Coronary artery (tissue), 2 donors: ENCODE results near the gene OR1F1.

ENCODE experiments used
- DNase-seq: peaks from one replicate; pipeline ENCODE4 v3.0.0-alpha.2; 2017; ENCODE audit warnings: low spot score
- H3K27ac ChIP-seq, 2 donors: fragments of 200-600 bp; sonication (generic); one replicate each; pipeline ENCODE4 v1.5.1; 2016 to 2019
- H3K4me3 ChIP-seq: fragments of 200-600 bp; sonication (generic); 2 replicates; pipeline ENCODE4 v1.5.1; 2016; ENCODE audit warnings: mild to moderate bottlenecking, moderate library complexity
- CTCF ChIP-seq: fragments of 200-600 bp; sonication (generic); IDR thresholded peaks from one replicate; pipeline ENCODE4 v1.5.1; 2019; ENCODE audit warnings: antibody characterized with exemption

OR1F1 gene

GRCh38 chr16:3170440-3171180 lies 17.4 kb upstream of the OR1F1 start:
- peak overlapping the region; percentile 55 for H3K4me3 ChIP-seq
- no peak for DNase-seq
- TF ChIP-seq CTCF, result no peak
- no peak overlapping the region for H3K27ac ChIP-seq

GRCh38 chr16:3171181-3171854 lies 16.7 kb upstream of the OR1F1 start:
- no peak for TF ChIP-seq CTCF
- Histone ChIP-seq H3K4me3 (peak overlapping the region; percentile 55), H3K27ac (no peak overlapping the region)
- no peak for DNase-seq

DNA sequence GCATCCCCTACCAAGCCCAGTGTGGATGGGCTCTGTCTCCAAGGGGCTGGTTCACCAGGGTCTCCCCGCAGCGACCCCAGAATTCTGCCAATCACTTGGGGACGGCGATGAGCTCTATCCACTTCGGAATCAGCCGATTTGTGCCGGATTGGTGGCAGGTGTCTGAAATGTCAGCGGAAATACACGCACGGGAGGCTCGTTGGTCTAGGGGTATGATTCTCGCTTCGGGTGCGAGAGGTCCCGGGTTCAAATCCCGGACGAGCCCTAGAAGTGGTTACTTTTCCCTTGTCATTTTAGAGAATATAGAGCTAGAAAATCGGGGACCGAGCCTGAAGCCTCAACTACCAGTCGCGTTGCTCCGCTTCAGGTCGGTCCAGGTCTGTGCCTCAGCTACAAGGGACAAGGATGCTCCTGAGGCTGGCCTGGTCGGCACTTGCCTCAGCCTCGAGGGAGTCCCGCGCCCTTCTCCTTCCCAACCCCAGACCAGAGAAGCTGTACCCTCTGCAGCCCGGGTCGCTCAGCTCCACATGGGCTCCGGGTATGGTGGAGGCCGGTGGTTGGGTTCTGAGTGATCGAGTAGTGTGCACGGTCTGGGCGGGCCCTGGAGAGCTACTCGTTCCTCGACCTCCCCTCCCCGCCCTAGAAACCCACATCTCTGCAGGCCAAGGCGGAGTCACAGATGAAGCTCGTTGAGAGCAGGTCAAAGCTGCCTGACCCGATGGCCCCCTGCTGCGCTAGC lies 16.0 kb upstream of the OR1F1 start:
- TF ChIP-seq CTCF, result no peak
- peak overlapping the region; percentile 55 for H3K4me3 ChIP-seq
- DNase-seq, result no peak
- H3K27ac ChIP-seq, result no peak overlapping the region

DNA sequence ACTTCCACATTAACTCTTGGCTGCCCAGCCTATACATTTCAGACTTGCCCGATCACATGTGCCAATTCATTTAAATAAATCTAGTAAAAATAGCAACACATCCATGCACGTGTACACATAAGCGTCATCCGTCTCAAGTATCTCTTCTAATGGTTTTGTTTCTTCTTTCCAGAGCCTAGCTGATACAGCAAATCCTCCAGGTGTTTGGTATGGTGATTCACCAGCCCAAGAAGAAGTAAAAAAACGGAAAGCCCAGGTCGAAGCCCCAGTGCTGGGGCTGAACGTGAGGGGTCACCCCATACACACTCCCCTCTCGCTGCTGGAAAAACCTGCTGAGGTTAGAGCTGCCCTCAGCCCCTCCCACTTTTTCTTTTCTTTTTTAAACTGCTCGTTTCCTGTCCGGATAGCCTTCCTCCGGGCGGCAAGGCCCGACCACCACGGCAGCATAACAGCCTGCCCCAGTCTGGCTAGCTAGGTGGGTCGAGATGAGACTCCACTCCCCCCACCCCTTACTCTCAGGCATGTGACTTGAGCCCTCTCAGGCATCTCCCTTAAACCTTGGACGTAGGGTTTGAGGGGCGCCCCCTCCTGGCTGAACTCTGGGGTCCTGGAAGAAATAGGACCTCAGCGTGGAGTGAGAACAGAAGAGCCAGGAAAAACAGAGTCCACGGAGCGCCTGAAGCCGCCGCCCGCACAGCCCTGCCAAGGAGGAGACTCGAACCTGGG lies 13.9 kb upstream of the OR1F1 start:
- no peak for DNase-seq
- Histone ChIP-seq H3K27ac (no peak overlapping the region), H3K4me3 (no peak overlapping the region)
- no peak for TF ChIP-seq CTCF

DNA sequence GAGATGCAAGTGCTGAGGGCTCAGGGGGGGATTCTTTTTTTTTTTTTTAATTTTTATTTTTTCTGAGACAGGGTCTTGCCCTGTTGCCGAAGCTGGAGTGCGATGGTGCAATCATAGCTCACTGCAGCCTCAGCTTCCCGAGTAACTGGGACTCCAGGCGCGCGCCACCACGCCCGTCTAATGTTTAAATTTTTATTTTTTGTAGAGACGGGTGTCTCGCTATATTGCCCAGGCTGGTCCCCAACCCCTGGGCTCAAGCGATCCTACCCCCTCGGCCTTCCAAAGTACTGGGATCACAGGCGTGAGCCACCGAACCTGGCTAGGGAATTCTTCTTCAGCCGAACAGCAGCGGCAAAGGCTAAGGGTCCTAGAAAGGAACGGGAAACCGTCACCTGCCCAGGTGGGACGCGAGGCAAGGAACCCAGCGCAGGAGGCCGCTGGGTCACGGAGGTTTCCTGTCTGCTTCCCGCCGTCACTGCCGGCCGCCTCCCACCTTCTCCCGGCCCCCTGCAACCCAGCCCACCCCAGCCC lies 13.3 kb upstream of the OR1F1 start:
- DNase-seq, result no peak
- TF ChIP-seq CTCF, result no peak
- no peak overlapping the region for H3K27ac ChIP-seq
- no peak overlapping the region for H3K4me3 ChIP-seq

DNA sequence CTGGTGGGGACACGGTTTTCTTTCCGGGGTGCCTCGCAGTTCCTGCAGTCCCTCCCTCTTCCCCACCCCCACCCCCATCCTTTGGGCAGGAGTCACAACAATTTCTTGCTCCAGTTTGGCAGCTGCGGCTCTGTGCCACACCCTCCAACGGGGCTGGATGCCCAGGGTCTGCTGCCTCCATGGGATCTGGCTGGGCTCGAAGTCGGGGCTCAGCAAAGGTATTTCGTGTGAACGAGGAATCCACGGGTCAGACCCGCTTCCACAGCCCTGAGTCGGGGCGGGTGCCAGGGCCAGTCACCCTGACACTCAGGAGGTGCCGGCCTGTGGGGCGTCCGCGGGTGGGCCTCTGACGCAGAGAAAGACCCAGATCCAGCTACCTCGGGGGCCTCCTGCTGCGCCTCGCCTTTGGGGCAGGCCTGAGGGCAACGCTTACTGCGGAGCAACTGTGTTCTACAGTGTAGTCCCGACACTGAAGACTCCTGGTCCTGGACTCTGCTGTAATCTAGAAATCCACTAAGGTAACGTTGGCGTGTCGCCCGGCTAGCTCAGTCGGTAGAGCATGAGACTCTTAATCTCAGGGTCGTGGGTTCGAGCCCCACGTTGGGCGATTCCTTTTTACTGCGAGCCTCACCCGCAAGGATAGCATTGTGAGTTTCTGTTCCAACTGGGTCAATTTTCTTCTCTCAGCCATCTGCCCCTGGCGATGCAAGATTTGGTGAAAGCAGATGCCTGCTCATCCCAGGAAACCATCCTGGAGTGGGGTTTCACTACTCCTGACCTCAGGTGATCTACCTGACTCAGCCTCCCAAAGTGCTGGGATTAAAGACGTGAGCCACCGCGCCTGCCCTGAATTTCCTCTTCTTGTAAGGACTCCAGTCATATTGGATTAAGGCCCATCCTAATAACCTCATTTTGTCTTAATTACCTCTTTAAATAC lies 12.6 kb upstream of the OR1F1 start:
- H3K4me3 ChIP-seq, result no peak overlapping the region
- no peak overlapping the region for H3K27ac ChIP-seq
- no peak for TF ChIP-seq CTCF
- no peak for DNase-seq
